GM12801 (cell line): ENCODE results near the gene TSPAN1.
A peak's percentile ranks its signal among the peaks of the same experiment; 100 is the strongest.

ENCODE experiments used
- CTCF ChIP-seq: IDR thresholded peaks from one replicate; pipeline ENCODE4 v1.5.1; 2011; ENCODE audit warnings: control low read depth; ENCODE audit not compliant: insufficient read length; ENCODE audit errors: extremely low read depth

The TSPAN1 gene

GRCh38 chr1:46175243-46175642 lies 356 bp downstream of the TSPAN1 start:
- no peak for TF ChIP-seq CTCF

- no peak for TF ChIP-seq CTCF
These were observed 1.5 kb downstream of the TSPAN1 start, which contains the start of gene P3R3URF for GRCh38 chr1:46176211-46176865. Gene P3R3URF (minus strand): TSS chr1:46176488. CDS start chr1:46176471, 17 bp downstream.

GRCh38 chr1:46179138-46180081 lies 4.5 kb downstream of the TSPAN1 start:
- TF ChIP-seq CTCF, result peak; percentile 6

- TF ChIP-seq CTCF, result no peak
These were observed 5.3 kb downstream of the TSPAN1 start for GRCh38 chr1:46180082-46180616.

GRCh38 chr1:46181343-46182260 lies 6.7 kb downstream of the TSPAN1 start:
- TF ChIP-seq CTCF, result no peak

- TF ChIP-seq CTCF, result no peak
These were observed 8.4 kb downstream of the TSPAN1 start for GRCh38 chr1:46183079-46183847.
